GM18861 (cell line): ENCODE results near the gene NOL9.

Source experiments
- ATAC-seq: cut with Tn5 transposase; IDR thresholded peaks from one replicate; pipeline ENCODE4 v1.9.1; 2021; ENCODE audit not compliant: unreplicated experiment

The NOL9 gene

DNA sequence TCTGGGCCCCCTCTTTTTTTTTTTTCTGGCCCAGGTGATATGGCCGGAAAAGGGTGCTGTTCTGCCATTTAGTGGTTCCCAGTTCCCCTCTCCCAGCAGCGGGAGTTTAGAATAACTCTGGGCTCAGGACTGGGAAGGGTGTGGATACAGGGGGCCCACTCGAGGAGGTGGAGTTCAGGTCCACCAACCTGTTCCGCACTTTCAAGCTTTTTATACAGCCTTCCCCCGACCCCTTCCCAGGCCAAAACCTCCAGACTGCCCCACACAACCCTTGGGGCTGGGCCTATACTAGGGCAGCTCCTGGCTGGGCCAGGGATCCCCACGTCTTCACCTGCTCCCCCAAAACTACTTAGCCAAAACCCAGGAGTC, 63.2 kb downstream of the NOL9 start:
- ATAC-seq = no peak

DNA sequence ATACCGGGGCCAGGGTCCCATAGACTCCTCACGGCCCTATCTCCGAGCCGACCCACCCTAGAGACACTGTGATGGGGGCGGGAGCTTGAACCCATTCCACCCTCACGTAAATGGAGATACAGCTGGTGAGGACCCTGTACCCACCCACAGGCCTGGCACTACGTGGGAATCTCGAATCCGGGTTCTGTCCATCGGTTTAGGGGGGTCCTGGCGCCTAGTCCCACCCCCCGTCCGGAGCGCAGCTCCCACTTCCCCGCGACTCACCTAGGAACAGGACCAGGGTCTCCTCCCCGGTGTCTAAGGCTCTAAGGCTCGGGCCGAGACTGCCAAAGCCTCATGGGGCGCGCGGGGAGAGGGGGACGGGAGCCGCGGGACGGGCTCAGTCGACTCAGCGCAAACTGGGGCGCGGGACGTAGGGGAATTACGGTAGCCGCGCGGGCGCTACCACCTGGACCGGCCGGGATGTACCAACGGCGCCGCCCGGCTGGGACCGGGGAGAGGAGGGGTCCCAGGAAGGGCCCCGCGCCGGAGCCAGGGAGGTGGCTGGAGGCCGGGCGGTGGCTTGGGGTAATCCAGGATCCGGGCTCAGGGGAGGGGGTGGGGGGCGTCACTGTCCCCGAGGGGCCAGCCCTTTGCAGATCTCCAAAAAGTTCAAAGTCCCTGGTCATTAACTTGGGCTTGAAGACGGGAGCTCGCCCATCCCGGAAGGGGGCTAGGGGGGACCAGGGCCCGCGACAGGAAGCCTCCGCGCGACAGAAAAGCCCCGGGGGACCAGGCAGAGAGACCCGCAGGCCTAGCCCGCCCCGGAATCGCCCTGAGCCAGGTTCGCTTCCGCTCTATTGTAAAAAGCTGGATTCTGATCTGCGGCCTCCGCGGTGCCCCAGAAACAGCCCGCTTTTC, 63.9 kb downstream of the NOL9 start:
- ATAC-seq = no peak

DNA sequence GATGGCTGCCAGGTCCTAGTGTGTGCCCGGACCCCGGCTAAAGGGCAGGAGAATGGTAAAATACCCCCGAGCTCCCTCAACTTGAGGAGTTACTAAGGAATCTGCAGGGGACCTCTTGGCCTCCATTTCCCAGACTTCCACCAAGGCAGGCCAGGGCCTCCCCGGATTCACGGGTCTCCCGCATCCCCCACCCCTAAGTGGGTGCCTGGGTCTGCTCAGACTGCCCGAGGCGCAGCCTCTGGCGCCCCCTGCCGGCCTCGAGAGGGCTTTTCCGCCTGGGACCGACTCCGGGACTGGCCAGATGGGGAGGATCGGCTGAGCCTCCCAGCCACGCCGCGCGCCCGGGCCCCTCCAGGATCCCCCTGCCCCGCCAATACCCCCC, 64.5 kb downstream of the NOL9 start:
- no peak for ATAC-seq

DNA sequence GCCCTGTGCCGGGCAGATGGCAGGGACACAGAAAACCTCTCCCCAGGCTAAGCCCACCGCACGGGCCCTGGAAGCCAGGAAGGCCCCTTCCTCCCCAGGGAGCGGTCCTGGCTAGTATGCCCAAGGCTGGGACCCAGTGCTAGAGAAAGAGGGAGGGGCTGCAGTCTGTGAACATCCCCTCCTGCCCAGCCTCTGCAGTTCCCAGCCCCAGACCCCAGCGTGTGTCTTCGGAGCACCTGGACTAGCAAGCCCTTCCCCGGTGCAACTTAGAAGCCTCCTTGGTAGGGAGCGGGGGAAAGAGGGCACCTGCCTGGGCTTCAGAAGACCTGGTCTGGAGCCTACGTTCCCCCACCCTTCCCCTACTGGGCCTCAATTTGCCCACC, 64.9 kb downstream of the NOL9 start:
- no peak for ATAC-seq

DNA sequence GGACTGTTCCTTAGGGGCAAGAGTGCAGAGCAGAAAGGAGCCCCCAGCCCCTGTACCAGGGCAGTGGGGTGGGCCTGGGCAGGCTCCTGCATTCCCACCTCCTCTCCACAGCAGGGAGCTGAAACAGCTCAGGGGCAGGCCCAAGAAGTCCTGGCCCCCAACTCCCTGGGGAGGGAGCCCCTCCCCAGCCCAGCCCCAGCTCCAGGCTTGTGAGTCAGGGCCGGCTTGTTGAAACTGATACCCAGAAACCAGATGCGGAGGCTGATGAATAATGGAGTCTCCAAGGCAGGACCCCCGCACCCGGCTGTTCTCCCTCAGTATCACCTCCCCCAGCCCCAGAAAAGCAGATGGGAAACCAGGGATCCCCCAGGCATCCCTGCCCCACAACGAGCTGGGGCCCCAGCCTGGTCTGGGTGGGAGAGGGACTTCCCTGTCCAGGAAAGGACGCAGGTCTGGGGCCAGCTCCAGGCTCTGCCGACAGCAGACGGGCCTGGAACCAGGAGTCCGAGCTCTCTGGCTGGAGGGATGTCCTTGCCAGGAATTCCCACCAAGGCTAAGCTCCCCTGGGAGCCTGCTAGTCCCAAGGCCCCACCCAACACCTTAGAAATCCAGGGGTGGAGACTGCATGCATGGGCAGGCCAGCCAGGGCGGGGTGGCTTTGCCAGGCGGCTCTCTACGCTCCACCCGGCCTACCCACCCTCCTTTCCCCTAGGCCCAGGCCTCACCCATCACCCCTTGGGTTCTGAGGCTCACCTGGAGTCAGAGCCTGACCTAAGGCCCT, 65.5 kb downstream of the NOL9 start:
- ATAC-seq = no peak

DNA sequence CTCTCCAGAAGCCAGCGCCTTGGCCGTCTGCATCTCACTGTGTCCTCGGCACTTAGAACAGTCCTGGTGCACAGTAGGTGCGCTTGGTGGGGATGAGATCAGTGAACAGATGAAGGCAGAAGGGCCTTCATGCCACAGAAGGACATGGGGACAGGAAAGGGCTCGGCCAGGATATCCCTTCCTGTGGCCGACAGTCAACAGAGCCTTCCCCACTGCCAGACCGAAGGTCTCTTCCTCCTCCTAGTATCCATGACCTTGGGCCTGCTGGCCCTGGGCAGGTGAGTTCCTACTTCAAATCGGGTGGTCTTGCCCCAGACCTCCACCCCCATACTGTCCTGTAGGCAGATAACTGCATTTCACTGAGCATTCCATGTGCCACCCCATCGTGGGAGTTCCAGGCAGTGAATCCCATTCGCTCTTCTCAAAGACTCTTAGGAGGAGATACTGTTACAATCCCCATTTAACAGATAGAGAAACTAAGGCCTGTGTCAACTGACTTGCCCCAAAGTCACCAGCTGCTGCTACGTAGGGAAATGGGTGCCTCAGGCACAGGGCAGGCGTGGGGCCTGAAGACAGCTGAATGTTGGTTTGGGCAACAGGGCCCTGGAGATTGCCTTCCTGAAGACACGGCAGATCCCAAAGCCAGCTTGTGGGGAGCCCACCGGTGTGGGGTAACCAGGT, 66.4 kb downstream of the NOL9 start:
- no peak for ATAC-seq

DNA sequence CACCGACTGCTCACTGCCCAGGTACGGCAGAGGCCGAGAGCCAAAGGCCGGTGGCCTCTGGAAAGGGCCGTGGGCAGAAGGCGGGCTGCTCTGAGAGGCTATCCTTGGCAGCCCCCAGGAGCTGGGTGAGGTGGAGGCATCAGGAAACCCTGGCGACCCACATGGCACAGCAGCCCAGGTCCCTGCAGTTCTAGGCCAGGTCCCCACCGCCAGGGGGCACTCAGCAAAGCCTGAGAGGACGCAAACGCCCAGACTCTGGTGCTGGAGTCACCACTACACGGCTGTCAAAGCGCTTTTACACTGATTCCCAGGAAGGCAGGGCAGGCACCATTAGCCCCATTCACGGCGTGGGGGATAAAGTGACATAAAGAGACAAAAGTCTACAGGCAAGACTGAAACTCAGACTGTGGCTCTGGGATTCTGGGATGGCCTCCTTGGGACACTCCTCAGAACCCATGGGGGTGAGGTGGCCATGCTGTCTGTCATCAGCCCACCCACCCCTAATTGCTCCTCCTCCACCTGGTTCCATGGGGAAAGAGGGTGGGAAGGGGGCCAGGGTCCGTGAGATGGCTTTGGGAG, 67.8 kb downstream of the NOL9 start:
- ATAC-seq = no peak

DNA sequence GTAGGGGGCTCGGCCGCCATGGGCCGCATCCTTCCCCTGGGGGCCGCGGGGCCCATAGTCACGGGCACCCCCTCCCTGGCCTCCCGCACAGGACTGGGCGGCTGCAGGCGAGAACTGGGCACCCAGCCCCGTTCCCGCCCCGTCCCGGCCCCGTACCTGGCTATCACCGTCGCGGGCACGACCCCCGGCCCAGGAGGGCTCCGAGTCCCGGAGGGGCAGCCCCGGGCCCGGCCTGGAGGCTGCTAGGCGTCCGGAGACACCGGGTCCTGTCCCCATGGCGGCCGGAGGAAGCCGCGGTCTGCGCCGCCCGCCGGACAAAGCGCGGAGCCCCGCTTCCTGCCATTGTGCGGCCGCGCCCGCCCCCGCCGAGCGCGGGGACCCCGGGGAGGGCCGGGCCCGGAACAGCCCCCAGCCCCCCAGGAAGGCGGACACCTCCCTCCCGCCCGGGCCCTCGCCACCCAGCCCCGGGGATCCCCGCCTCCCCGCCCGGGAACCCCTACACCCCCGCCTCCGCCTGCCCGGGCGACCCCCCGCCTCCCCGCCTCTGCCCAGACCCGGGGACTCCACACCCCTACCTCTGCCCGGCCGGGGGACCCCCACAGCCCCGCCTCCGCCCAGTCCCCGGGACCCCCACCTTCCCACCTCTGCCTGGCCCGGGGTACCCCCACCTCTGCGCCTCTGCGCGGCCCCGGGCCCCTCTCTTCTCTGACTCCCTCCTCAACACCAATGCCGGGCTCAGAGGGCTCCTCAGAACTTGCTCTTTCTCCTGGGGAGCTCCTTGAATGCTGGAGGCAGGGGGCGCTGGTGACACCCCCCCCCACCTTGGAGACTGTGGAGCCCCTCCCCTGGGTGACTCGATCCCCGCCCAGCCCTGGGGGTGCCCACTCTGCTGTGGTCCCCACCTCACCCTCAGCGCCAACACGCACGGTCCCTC, 68.9 kb downstream of the NOL9 start:
- no peak for ATAC-seq

DNA sequence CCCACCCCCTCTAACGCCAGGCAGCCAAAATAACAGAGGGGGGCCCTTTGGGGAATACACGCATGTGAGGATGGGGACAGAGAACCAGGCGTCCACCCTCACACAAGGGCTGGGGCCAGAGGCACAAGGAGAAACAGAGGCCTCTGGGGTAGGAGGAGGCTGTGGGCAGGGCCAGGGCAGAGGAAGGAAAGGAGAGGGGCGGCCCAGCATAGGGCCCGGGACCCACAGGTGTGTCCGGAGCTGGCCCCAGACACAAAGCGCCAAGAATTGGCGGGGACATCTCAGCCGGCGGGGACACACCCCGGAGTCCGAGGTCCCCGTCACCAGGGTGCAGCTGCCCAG, 69.5 kb downstream of the NOL9 start:
- ATAC-seq = no peak

DNA sequence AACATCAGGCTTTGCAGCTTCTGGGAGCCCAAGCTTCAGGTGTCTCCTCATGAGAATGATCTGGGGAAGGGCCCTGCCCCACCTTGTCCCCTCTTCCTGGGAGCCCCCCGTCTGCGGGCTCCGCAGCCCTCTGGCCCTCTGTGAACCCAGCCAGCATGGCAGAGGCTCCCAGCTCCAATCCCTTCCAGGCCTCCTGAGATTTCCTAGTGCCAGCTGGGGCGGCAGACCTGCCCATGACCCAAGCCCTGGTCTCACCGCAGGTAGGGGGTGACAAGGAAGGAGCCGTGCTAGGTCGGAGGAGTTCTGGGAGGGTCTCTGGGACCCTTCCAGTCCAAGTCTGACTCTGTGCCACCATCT, 70.6 kb downstream of the NOL9 start:
- no peak for ATAC-seq

DNA sequence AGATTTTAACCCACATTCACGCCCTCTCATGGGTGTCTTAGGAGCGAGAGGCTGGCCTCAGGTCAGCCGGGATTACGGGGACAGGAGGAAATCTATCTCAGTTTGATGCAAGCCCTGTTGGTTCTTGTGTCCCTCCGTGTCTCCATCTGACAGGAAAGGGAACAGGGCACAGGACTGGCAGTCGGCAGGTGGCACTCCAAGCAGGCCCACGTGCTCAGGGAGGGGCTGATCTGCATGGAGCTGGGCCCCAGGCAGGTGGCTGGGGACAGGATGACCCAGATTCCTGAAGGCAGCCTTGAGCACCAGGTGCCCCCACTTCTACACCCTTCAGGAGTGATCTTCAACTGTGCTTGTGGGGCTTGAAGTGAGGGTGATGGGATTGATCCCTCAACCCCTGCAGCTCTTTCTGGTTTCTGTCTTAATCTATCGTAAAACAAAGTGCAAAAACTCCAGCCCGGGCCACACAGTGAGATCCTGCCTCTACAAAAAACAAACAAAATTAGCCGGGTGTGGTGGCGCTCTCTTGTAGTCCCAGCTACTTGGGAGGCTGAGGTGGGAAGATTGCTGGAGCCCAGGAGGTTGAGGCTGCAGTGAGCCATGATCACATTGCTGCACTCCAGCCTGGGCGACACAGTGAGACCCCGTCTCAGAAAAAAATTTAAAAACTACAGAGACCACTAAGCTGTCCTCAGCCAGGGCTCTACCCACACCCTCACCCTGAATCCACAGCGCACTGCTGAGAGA, 71.1 kb downstream of the NOL9 start:
- ATAC-seq = no peak

DNA sequence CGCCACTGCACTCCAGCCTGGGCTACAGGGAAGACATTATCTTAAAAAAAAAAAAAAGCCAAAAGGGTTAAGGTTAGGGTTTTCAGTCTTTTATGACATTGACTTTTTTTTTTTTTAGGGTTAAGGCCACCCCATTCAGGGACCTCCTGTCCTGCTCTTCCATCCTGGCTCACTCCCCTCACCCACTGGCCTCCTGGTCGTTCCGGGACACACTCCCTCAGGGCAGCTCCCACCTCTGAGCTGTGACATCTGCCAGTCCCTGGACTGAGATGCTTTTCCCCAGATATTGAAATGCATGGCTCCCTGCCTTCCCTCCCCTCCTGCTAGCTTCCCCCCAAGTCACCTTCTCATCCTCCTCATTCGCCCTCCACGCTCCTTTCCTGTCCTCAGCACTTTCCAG, 72.5 kb downstream of the NOL9 start:
- no peak for ATAC-seq

DNA sequence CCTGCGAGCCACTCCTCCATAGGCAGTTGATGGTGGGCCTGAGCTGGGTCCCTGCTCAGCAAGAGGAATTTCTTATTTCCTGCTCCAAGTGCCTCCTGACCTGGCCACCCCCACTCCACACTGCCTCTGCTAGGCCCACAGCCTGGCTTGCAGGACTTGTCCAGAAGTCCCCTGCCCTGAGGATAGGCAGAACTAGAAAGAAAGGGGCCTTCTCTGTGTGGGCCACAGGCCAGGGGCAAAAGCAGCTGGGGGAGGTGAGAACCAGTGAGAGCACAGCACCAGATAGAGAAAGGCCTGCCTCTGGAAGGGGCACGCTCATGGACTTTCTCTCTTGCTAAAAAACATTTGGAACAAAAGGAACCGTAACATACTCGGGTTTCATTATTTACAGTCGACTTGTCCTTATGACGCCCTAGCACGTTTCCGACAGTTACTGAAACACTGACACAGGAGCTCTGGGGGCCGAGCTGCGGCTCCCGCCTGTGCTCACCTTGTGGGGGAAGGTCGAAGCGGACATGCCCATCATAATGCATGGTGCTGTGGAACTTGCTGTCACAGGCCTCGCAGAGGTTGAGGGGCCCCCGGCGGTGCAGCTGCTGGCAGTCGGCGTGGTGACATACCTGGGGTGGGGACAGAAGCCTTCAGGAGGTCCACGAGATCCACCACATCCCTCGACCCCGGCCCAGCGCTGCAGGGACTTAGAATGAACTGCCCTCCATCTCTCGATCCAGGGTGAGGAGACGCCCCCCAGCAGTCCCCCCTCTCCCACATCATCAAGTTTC, 77.1 kb downstream of the NOL9 start:
- ATAC-seq = no peak

DNA sequence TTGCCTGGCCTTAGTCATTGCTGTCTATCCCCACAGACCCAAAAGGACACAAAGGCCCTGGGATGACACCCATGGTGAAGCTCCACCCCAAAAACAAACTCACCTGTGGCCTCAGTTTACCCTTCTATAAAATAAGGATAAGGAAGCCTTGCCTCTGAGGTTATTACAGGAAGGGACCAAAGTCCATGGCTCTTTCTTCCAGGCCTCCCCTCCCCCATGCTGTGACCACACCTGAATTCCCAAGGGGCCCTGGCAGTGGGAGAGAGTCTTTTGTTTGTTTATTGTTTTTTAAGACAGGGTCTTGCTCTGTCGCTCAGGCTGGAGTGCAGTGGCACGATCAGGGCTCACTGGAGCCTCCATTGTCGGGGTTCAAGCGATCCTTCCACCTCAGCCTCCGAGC, 77.8 kb downstream of the NOL9 start:
- ATAC-seq = no peak

DNA sequence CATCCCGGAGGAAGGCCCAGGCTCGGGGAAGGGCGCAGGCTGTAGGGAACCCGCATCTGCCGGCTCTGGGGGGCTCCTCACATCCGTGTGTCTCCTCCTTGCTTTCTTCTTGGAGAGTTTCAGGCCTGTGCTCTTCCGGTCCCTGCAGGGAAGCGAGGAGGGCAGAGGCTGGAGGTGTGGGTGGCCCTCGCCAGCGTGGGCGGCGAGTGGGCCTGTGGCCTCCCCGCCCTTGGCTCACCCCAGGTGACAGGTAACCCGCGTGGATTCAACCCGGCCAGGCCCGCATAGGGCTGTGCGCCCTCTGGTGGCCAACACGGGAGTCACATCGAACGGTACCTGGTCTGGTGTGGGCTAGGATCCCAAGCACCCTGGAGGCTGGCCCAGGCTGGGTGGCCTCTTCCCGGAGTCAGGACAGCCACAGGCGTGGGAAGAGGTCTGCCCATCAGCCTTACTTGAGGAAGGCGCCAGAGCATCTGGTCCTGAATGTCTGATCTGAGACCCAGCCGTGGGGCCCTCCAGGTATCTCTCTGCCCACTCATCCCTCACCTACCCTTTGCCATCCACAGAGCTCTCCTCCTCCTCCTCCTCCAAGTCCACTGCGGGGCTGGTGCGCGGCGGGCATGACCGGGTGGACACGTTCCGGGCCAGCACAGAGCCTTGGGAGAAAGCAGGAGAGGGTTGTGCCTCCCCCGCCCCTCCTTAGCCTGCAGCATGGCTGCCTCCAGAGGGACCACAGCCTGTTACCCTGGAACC, 78.8 kb downstream of the NOL9 start:
- ATAC-seq = no peak

DNA sequence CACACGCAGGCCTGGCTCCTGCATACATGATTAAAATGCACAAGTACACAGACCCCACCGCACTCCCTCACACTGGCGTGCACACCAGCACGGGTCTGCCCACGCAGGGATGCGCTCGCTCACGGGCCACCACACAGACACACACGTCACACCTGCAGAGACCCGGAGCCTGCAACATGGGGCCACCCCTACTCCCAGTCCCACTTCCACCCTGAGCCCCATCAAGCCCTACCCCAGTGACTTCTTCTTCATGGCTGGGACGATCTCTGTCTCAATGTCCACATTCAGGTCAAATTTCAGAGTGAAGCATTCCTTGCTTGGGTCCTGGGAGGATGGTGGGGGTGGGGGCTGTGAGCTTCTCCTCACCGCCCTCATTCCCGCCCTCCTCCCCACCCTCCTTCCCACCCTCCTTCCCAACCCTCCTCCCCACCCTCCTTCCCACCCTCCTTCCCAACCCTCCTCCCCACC, 79.5 kb downstream of the NOL9 start:
- ATAC-seq = no peak

DNA sequence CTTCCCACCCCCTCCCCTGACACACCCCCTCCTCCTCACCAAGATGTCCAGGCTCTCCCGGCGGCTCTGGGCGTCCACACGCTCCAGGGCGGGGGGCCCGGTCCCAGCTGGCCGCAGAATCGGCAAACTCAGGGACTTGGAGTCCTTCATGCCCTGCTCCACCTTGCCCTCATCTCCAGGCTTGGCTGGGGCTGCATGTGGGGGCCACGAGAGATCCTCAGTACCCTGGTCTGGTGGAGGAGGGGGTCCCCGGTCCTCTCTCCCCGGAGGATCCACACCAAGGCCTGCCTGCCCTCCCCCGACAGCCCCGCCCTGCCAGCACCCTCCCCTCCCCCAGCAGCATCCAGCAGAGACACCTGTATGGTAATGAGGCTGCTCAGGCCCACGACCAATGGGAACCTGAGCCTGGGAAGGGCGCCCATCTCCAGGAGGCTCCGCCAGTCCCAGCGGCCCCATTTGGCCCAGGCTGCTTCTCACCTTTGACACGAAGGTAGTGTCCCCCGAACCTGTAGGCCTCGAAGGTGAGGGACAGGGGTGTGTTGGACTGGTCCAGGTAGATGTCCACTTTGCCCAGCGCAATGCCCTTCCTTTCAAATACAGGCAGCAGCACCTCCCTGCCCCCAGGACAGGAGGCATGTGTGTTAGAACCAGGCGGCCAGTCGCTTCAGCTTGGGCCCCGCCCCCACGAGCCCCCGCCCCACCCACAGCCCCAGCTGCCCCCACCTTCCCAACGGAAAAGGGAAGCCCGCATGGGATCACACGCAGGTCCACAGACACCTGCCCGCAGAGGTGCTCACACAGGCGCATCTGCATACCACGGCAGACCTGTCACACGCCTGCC, 80.1 kb downstream of the NOL9 start:
- no peak for ATAC-seq
